Neural cell (in vitro differentiated cells): ENCODE data around the gene MOGAT3. TPM values are rescaled to one million over a fixed set of nuclear protein-coding genes. Genes with fewer than 3 reads are reported as not detected.

Experiments
- H2AFZ ChIP-seq: fragments of 200-600, 300-800 bp; sonication (generic), shearing (Covaris generic); 2 replicates; pipeline ENCODE4 v1.6.0; 2014; ENCODE audit warnings: low read depth, mild to moderate bottlenecking, antibody characterized with exemption, low read length, moderate library complexity
- H3F3A ChIP-seq: fragments of 200-600 bp; shearing (Covaris generic); 2 replicates; pipeline ENCODE4 v1.6.1; 2016; ENCODE audit warnings: mild to moderate bottlenecking, moderate library complexity, mixed read lengths, antibody characterized with exemption, low read length; ENCODE audit not compliant: insufficient read depth, poor library complexity, severe bottlenecking
- H3K27ac ChIP-seq: fragments of 200-600, 300-800 bp; sonication (generic), shearing (Covaris generic); 2 replicates; pipeline ENCODE4 v1.5.1; 2014; ENCODE audit warnings: mild to moderate bottlenecking, low read length, moderate library complexity
- H3K27me3 ChIP-seq: fragments of 300-800, 200-600 bp; sonication (generic), shearing (Covaris generic); 2 replicates; pipeline ENCODE4 v1.6.0; 2014; ENCODE audit warnings: mild to moderate bottlenecking, low read depth, low read length, moderate library complexity; ENCODE audit not compliant: insufficient read depth
- H3K36me3 ChIP-seq: fragments of 300-800, 200-600 bp; sonication (generic), shearing (Covaris generic); 2 replicates; pipeline ENCODE4 v1.5.1; 2014; ENCODE audit warnings: mild to moderate bottlenecking, antibody characterized with exemption, low read length, moderate library complexity; ENCODE audit not compliant: insufficient read depth
- H3K4me2 ChIP-seq: fragments of 300-800, 200-600 bp; sonication (generic), shearing (Covaris generic); 2 replicates; pipeline ENCODE4 v1.6.0; 2014; ENCODE audit warnings: mild to moderate bottlenecking, low read length
- H3K4me3 ChIP-seq: fragments of 300-800, 200-600 bp; sonication (generic), shearing (Covaris generic); 2 replicates; pipeline ENCODE4 v1.5.1; 2014; ENCODE audit warnings: mild to moderate bottlenecking, low read length, moderate library complexity
- H3K79me2 ChIP-seq: fragments of 200-600 bp; shearing (Covaris generic); replicated peaks from 2 replicates; pipeline ENCODE4 v1.6.0; 2014; ENCODE audit warnings: mild to moderate bottlenecking, low read length, moderate library complexity; ENCODE audit not compliant: insufficient read depth
- H3K9ac ChIP-seq: fragments of 300-800, 200-600 bp; sonication (generic), shearing (Covaris generic); 2 replicates; pipeline ENCODE4 v1.6.1; 2016; ENCODE audit warnings: mild to moderate bottlenecking, low read length, mixed read lengths
- H3K9me2 ChIP-seq: fragments of 200-600 bp; shearing (Covaris generic); 2 replicates; pipeline ENCODE4 v1.6.1; 2016; ENCODE audit warnings: mild to moderate bottlenecking, low read length, mixed read lengths; ENCODE audit not compliant: insufficient read depth
- H3K9me3 ChIP-seq: fragments of 200-600, 300-800 bp; sonication (generic), shearing (Covaris generic); 2 replicates; pipeline ENCODE4 v1.6.1; 2016; ENCODE audit warnings: mild to moderate bottlenecking, mixed run types, low read length, moderate library complexity, mixed read lengths
- H4K20me1 ChIP-seq: fragments of 200-600 bp; shearing (Covaris generic); 2 replicates; pipeline ENCODE4 v1.6.1; 2016; ENCODE audit warnings: mild to moderate bottlenecking, mixed run types; ENCODE audit not compliant: insufficient read depth
- EP300 ChIP-seq: fragments of 450-650 bp; conservative IDR thresholded peaks from 2 replicates; pipeline ENCODE4 v1.6.1; 2014; ENCODE audit warnings: antibody characterized with exemption, mild to moderate bottlenecking, moderate library complexity; ENCODE audit not compliant: poor library complexity, severe bottlenecking
- EZH2 ChIP-seq: fragments of 200-600, 300-800 bp; shearing (Covaris generic), sonication (generic); IDR thresholded peaks from 2 replicates; pipeline ENCODE4 v1.6.1; 2014; ENCODE audit warnings: antibody characterized with exemption, low read length, borderline replicate concordance, mild to moderate bottlenecking; ENCODE audit not compliant: insufficient read depth, poor library complexity, severe bottlenecking
- MXI1 ChIP-seq: fragments of 450-650 bp; conservative IDR thresholded peaks from 2 replicates; pipeline ENCODE4 v1.6.1; 2014; ENCODE audit warnings: antibody characterized with exemption, mild to moderate bottlenecking; ENCODE audit not compliant: poor library complexity, severe bottlenecking
- POLR2AphosphoS5 ChIP-seq: IDR thresholded peaks from 2 replicates; pipeline ENCODE4 v1.6.1; 2012
- RAD21 ChIP-seq: fragments of 450-650 bp; conservative IDR thresholded peaks from 2 replicates; pipeline ENCODE4 v1.6.1; 2014; ENCODE audit warnings: antibody characterized with exemption, mild to moderate bottlenecking, moderate library complexity
- SMC3 ChIP-seq: fragments of 450-650 bp; conservative IDR thresholded peaks from 2 replicates; pipeline ENCODE4 v1.6.1; 2014; ENCODE audit warnings: antibody characterized with exemption, mild to moderate bottlenecking, moderate library complexity; ENCODE audit not compliant: poor library complexity
- TAF1 ChIP-seq: IDR thresholded peaks from 2 replicates; pipeline ENCODE4 v1.6.1; 2012; ENCODE audit warnings: low read depth
- polyA plus RNA-seq: library from polyadenylated mRNA; depleted of rRNA; stranded (reverse); fragments of >200 nt; gene quantifications from 2 replicates; pipeline ENCODE4 v1.2.3, GENCODE V29; 2014
- TF ChIP-seq, protein P1 (sequence below): fragments of 450-650 bp; IDR thresholded peaks from 2 replicates; pipeline ENCODE4 v1.5.1; 2014; ENCODE audit warnings: antibody characterized with exemption, mild to moderate bottlenecking, moderate library complexity; ENCODE audit not compliant: poor library complexity, severe bottlenecking
- TF ChIP-seq, protein P2 (sequence below): IDR thresholded peaks from 2 replicates; pipeline ENCODE4 v1.6.1; 2012; ENCODE audit warnings: borderline replicate concordance

The MOGAT3 gene
- polyA plus RNA-seq, 1 donor from 2014 or later, result not detected

DNA sequence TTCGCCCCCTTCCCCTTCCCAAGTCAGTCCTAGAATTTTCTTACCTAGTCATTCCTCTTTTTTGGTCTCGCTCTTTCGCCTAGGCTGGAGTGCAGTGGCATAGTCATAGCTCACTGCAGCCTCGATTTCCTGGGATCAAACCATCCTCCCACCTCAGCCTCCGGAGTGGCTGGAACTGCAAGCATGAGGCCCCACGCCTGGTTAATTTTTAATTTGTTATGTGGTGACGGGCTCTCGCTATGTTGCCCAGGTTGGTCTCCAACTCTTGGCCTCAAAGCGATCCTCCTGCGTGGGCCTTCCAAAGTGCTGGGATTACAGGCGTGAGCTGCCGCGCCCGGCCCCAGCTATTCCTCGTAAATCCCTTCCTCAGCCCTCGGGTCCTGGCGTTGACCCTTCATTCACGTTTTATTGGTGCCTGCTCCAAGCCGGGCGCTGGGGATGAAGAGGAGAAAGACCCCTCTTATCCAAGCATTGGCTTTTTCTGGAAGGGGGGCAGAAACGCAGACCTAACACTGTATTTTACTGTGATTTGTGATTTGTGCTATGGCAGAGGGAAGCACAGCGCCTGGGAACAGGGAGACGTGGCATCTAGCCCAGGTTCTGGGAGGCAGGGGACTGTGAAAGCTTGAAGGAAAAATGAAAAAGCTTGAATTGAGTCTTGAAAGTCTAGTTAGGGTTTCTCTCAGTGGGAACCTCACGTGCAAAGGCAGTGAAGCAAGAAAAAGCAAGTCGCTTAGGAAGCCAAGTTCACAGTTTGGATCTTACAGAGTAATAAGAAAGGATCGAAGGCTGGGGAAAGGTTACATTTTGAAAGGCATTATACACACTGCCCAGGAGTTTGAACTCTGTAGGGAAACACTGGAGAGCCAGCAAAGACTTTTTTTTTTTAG, 17.6 kb upstream of the MOGAT3 start:
- H3K27me3 ChIP-seq, result no peaks in the 10 kb centered on the region
- peaks cover 22% of the 10 kb centered on the region for H3K79me2 ChIP-seq
- TF ChIP-seq, protein P1, sequence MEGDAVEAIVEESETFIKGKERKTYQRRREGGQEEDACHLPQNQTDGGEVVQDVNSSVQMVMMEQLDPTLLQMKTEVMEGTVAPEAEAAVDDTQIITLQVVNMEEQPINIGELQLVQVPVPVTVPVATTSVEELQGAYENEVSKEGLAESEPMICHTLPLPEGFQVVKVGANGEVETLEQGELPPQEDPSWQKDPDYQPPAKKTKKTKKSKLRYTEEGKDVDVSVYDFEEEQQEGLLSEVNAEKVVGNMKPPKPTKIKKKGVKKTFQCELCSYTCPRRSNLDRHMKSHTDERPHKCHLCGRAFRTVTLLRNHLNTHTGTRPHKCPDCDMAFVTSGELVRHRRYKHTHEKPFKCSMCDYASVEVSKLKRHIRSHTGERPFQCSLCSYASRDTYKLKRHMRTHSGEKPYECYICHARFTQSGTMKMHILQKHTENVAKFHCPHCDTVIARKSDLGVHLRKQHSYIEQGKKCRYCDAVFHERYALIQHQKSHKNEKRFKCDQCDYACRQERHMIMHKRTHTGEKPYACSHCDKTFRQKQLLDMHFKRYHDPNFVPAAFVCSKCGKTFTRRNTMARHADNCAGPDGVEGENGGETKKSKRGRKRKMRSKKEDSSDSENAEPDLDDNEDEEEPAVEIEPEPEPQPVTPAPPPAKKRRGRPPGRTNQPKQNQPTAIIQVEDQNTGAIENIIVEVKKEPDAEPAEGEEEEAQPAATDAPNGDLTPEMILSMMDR, result no peak
- peak; percentile 22 for TF ChIP-seq MXI1
- TF ChIP-seq, protein P2, sequence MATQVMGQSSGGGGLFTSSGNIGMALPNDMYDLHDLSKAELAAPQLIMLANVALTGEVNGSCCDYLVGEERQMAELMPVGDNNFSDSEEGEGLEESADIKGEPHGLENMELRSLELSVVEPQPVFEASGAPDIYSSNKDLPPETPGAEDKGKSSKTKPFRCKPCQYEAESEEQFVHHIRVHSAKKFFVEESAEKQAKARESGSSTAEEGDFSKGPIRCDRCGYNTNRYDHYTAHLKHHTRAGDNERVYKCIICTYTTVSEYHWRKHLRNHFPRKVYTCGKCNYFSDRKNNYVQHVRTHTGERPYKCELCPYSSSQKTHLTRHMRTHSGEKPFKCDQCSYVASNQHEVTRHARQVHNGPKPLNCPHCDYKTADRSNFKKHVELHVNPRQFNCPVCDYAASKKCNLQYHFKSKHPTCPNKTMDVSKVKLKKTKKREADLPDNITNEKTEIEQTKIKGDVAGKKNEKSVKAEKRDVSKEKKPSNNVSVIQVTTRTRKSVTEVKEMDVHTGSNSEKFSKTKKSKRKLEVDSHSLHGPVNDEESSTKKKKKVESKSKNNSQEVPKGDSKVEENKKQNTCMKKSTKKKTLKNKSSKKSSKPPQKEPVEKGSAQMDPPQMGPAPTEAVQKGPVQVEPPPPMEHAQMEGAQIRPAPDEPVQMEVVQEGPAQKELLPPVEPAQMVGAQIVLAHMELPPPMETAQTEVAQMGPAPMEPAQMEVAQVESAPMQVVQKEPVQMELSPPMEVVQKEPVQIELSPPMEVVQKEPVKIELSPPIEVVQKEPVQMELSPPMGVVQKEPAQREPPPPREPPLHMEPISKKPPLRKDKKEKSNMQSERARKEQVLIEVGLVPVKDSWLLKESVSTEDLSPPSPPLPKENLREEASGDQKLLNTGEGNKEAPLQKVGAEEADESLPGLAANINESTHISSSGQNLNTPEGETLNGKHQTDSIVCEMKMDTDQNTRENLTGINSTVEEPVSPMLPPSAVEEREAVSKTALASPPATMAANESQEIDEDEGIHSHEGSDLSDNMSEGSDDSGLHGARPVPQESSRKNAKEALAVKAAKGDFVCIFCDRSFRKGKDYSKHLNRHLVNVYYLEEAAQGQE, result no peak
- no peaks in the 10 kb centered on the region for H3F3A ChIP-seq
- H3K4me2 ChIP-seq, result peak overlapping the region; percentile 57
- peak overlapping the region; percentile 69 for H2AFZ ChIP-seq
- H3K4me3 ChIP-seq, result peak overlapping the region; percentile 94
- H4K20me1 ChIP-seq, result no peaks in the 10 kb centered on the region
- peak overlapping the region; percentile 53 for H3K9ac ChIP-seq
- H3K9me3 ChIP-seq, result no peaks in the 10 kb centered on the region
- peak overlapping the region; percentile 74 for H3K27ac ChIP-seq
- no peaks in the 10 kb centered on the region for H3K36me3 ChIP-seq
- no peaks in the 10 kb centered on the region for H3K9me2 ChIP-seq

DNA sequence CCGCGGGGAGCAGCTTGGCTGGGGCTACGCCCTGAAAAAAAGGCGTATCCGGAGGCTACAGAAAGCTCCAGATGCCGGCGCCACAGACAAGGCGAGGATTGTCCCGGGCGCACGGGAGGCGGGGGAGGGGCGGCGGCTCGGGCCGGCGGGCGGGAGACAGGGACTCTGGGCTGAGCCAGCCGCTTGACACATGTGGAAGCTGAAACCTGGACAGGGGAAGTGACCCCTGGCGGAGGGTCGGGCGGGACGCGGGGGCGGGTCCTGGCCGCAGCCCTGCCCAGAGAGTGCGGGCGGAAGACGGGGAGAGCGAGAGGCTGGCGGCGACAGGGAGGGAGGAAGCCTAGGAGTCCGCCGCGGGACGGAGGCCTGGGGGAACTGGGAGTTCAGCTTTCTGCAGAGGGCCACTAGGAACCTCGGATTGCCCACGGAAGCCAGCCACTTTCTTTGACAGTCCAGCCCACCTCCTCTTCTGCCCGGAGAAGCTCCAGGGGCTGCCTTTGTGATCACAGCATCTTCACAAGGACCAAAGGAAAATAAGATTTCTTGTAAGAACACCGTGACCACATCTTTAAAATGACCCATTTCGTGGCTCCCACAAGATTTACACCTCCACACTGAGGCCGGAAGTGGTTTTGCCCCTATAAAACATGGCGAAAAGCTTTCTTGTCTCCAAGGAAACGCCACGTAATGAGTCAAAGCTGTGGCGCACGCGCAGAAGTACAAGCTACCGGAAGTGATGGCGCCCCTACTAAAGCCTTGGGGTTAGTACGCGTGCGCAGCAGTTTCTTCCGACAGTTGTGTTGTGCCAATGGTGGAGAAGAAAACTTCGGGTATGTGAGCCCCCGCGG, 16.8 kb upstream of the MOGAT3 start, which contains the start of the genes PLOD3 and ZNHIT1:
PLOD3 (minus strand) TSS at position 194 of the 848 bp plus-strand sequence. CDS start 307 bp downstream, outside the sequence.
ZNHIT1 (plus strand) TSS at position 778 of the 848 bp plus-strand sequence; CDS start at position 809, 31 bp downstream.
- peaks cover 22% of the 10 kb centered on the region for H3K79me2 ChIP-seq
- peak within 1 kb of the TSS; percentile 74 for H3K27ac ChIP-seq

More for the DNA sequence above, 16.8 kb upstream of the MOGAT3 start, which contains the start of the genes PLOD3 and ZNHIT1:
- H3K4me3 ChIP-seq, result peak within 1 kb of the TSS; percentile 94
- peak within 1 kb of the TSS; percentile 69 for H2AFZ ChIP-seq
- H3K4me2 ChIP-seq, result peak within 1 kb of the TSS; percentile 88
- H4K20me1 ChIP-seq, result no peaks in the 10 kb centered on the region
- H3K9me3 ChIP-seq, result no peaks in the 10 kb centered on the region
- H3K36me3 ChIP-seq, result no peaks in the 10 kb centered on the region
- no peaks in the 10 kb centered on the region for H3K27me3 ChIP-seq
- TF ChIP-seq TAF1 (peak; percentile 36), POLR2AphosphoS5 (peak; percentile 28), SMC3 (no peak), EZH2 (no peak), EP300 (no peak), RAD21 (no peak), MXI1 (no peak)
- TF ChIP-seq, protein P1, result no peak
- TF ChIP-seq, protein P2, result peak; percentile 6
- no peaks in the 10 kb centered on the region for H3K9me2 ChIP-seq
- peak within 1 kb of the TSS; percentile 80 for H3K9ac ChIP-seq
- no peaks in the 10 kb centered on the region for H3F3A ChIP-seq
